ENCODE measurements around the gene CLDN7.

CLDN7 gene

DNA sequence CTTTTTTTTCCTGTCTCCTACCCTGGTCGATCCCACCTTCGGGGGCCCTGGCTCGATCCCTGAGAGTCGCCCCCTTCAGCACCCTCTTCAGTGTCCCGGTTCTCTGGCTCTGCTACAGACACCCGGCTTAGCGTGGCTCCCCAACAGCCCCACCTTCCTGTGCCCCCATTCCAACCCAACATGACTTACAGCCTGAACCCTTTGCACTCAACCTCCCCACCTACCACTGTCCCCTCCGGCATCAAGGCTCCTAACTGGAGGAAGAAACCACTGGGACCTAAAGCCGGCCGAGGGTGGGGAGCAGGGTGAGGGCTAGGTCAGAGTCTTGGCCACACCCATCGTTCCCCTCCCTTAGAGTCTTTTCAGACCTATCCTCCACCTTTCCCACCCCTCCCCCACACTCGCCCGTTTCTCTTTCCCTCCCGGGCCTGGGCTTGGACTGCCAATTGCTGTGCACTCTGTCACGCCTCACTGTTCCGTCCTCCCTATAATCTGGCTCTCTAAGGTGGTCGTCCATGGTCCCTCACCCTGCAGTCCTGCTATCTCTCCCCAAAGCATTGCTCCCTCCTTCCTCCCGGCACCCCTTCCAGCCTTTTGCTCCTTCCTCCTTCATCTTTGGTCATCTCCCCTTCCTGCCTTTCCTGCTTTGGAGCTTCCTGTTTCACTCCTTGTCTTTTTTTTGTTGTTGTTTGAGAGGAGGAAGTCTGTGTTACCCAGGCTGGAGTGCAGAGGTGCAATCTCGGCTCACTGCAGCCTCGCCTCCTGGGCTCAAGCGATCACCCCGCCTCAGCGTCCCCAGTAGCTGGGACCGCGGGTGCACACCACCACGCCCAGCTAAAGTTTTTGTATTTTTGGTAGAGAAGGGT, 890 bp upstream of the CLDN7 start:
- TF ChIP-seq, protein P1, sequence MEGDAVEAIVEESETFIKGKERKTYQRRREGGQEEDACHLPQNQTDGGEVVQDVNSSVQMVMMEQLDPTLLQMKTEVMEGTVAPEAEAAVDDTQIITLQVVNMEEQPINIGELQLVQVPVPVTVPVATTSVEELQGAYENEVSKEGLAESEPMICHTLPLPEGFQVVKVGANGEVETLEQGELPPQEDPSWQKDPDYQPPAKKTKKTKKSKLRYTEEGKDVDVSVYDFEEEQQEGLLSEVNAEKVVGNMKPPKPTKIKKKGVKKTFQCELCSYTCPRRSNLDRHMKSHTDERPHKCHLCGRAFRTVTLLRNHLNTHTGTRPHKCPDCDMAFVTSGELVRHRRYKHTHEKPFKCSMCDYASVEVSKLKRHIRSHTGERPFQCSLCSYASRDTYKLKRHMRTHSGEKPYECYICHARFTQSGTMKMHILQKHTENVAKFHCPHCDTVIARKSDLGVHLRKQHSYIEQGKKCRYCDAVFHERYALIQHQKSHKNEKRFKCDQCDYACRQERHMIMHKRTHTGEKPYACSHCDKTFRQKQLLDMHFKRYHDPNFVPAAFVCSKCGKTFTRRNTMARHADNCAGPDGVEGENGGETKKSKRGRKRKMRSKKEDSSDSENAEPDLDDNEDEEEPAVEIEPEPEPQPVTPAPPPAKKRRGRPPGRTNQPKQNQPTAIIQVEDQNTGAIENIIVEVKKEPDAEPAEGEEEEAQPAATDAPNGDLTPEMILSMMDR (conservative IDR thresholded peaks at IDR 0.05; ENCODE audit: low read length) = no peak
- TF ChIP-seq EZH2phosphoT487 (IDR thresholded peaks at IDR 0.05; ENCODE audit: borderline replicate concordance) = no peak
- Histone ChIP-seq H3K27me3 (ENCODE audit: insufficient read depth, low read length, poor library complexity, severe bottlenecking) (no peaks in the 10 kb centered on the region), H3K36me3 (ENCODE audit: insufficient read depth, low read length) (peaks cover 11% of the 10 kb centered on the region; the same call in 1 of the 2 replicates), H3K4me2 (ENCODE audit: low read depth, low read length, poor library complexity, severe bottlenecking) (no peak overlapping the region), H3K4me3 (ENCODE audit: low read length, poor library complexity, severe bottlenecking) (no peak overlapping the region), H3K9me2 (replicated peaks; ENCODE audit: low read depth, low read length) (no peaks in the 10 kb centered on the region), H3F3A (ENCODE audit: low read depth) (no peaks in the 10 kb centered on the region), H3K79me2 (ENCODE audit: insufficient read depth, low read length) (no peaks in the 10 kb centered on the region), H3K9ac (ENCODE audit: low read depth, low read length, poor library complexity, severe bottlenecking) (no peak overlapping the region), H2AFZ (ENCODE audit: low read length) (no peak overlapping the region; the same call in 1 of the 2 replicates), H3K9me3 (ENCODE audit: insufficient read depth, low read depth, low read length) (no peaks in the 10 kb centered on the region), H3K4me1 (ENCODE audit: insufficient read depth, low read length, poor library complexity, severe bottlenecking) (no peaks in the 10 kb centered on the region), H4K20me1 (ENCODE audit: insufficient read depth, low read length, poor library complexity, severe bottlenecking) (no peaks in the 10 kb centered on the region)

DNA sequence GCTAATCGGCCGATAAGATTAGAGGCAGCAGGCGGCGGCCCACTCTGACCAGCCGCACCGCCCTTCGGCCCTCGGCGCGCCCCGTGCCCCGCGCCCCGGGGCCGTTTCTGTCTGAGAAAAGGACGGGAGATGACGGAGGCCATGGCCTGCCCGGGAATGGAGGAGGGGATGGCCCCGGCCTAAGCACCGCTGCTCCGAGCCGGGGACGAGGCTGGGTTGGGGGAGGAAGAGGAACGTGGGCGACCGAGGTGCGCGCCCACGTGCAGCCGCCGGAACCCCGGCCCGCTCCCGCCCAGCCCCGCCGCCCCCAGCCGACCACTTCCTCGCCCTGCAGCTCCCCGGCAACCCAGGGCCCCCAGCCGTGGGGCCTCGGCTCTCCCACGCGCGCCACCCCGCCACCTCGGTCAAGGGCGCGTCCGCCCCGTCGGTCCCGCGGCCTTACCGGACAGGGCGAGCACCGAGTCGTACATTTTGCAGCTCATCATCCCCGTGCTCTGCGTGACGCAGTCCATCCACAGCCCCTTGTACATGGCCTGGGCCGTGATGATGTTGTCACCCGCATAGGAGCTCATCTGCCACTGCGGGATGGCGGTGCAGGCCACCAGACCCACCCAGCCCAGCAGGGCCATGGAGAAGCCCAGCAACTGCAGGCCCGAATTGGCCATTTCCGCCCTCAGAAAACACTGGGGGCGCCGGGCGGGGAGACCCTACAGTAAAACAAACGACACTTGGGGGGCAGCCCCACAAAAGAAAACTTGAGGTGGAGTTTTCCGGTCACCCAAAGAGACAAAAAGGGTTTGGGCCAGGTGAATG, 693 bp downstream of the CLDN7 start:
- H3K4me2 ChIP-seq (ENCODE audit: low read depth, low read length, poor library complexity, severe bottlenecking) = no peak overlapping the region
- H3K4me1 ChIP-seq (ENCODE audit: insufficient read depth, low read length, poor library complexity, severe bottlenecking) = no peaks in the 10 kb centered on the region
- no peaks in the 10 kb centered on the region for H4K20me1 ChIP-seq (ENCODE audit: insufficient read depth, low read length, poor library complexity, severe bottlenecking)
- peaks cover 19% of the 10 kb centered on the region; the same call in 1 of the 2 replicates for H3K36me3 ChIP-seq (ENCODE audit: insufficient read depth, low read length)
- no peak overlapping the region for H3K9ac ChIP-seq (ENCODE audit: low read depth, low read length, poor library complexity, severe bottlenecking)
- H3K9me2 ChIP-seq (replicated peaks; ENCODE audit: low read depth, low read length) = no peaks in the 10 kb centered on the region
- H3K27me3 ChIP-seq (ENCODE audit: insufficient read depth, low read length, poor library complexity, severe bottlenecking) = no peaks in the 10 kb centered on the region
- TF ChIP-seq EZH2phosphoT487 (IDR thresholded peaks at IDR 0.05; ENCODE audit: borderline replicate concordance) = no peak
- TF ChIP-seq, protein P1 (conservative IDR thresholded peaks at IDR 0.05; ENCODE audit: low read length) = no peak
- H3K4me3 ChIP-seq (ENCODE audit: low read length, poor library complexity, severe bottlenecking) = no peak overlapping the region
- no peaks in the 10 kb centered on the region for H3K9me3 ChIP-seq (ENCODE audit: insufficient read depth, low read depth, low read length)
- no peak overlapping the region for H2AFZ ChIP-seq (ENCODE audit: low read length)
- H3F3A ChIP-seq (ENCODE audit: low read depth) = no peaks in the 10 kb centered on the region
- H3K79me2 ChIP-seq (ENCODE audit: insufficient read depth, low read length) = no peaks in the 10 kb centered on the region

DNA sequence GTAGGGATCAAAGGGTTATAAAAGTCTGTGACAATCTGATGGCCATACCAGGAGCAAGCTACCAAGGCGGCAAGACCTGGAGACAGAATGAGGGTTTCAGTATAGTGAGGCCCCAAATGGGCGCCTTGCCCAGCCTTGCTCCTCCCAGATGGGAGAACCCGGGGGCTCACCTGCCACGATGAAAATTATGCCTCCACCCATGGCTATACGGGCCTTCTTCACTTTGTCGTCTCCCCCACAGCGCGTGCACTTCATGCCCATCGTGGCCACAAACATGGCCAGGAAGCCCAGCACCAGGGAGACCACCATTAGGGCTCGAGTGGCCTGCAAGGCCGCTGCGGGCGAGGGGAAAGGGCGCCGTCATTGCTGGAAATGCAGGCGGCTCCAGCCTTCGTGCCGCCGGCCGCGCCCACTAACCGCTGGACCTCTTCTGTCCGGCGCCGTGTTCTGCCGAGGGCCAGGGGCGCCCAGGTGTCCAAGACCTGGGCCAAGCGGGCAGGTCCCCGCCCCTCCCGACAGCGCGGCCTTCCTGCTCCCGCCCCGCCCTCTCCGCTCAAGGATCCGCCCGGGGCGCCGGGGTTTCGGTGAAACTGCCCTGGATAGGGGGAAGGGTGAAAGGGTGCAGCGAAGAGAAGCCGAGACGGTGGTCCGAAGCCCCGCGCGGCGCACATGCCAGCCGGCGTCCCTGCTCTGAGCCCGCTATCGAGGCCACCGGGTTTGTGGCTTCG, 1.5 kb downstream of the CLDN7 start:
- TF ChIP-seq, protein P1 (conservative IDR thresholded peaks at IDR 0.05; ENCODE audit: low read length) = no peak
- no peak for TF ChIP-seq EZH2phosphoT487 (IDR thresholded peaks at IDR 0.05; ENCODE audit: borderline replicate concordance)
- H3K4me1 ChIP-seq (ENCODE audit: insufficient read depth, low read length, poor library complexity, severe bottlenecking) = no peaks in the 10 kb centered on the region
- no peak overlapping the region for H3K9ac ChIP-seq (ENCODE audit: low read depth, low read length, poor library complexity, severe bottlenecking)
- H3K9me2 ChIP-seq (replicated peaks; ENCODE audit: low read depth, low read length) = no peaks in the 10 kb centered on the region
- H3K36me3 ChIP-seq (ENCODE audit: insufficient read depth, low read length) = peaks cover 22% of the 10 kb centered on the region; the same call in 1 of the 2 replicates
- H3F3A ChIP-seq (ENCODE audit: low read depth) = no peaks in the 10 kb centered on the region
- no peak overlapping the region for H3K4me2 ChIP-seq (ENCODE audit: low read depth, low read length, poor library complexity, severe bottlenecking)
- H3K79me2 ChIP-seq (ENCODE audit: insufficient read depth, low read length) = no peaks in the 10 kb centered on the region
- H2AFZ ChIP-seq (ENCODE audit: low read length) = no peak overlapping the region
- no peaks in the 10 kb centered on the region for H3K9me3 ChIP-seq (ENCODE audit: insufficient read depth, low read depth, low read length)
- no peaks in the 10 kb centered on the region for H4K20me1 ChIP-seq (ENCODE audit: insufficient read depth, low read length, poor library complexity, severe bottlenecking)
- no peak overlapping the region for H3K4me3 ChIP-seq (ENCODE audit: low read length, poor library complexity, severe bottlenecking)
- H3K27me3 ChIP-seq (ENCODE audit: insufficient read depth, low read length, poor library complexity, severe bottlenecking) = no peaks in the 10 kb centered on the region
